ENCODE measurements around the gene TMOD3. TPM values are rescaled to one million over a fixed set of nuclear protein-coding genes. Genes with fewer than 3 reads are reported as not detected.

The TMOD3 gene
- total and polyA plus RNA-seq, 2 of the 8 experiments (the other 6 are each of a cell fraction or from before 2014, with no cell fraction given), result 3.9 to 29.0 TPM

DNA sequence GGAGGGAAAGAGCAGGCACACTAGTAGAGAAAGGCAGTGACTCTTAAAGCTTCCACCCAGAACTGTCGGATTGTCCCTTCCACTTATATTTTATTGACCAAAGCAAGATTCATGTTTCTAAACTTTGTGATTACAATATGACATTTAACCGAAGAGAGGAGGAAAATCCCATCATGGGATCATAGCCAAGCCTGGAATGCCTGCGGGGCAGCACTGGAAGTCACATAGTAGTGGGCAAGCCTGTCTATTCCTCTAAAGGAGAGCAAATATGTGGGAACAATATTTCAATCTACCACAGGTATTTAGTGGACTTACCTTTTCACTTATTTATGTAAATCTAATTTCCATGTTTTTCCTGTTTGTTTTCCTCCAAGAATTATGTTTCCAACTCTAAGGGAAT is 3.8 kb upstream of the TMOD3 start:
- H3K27me3 ChIP-seq (replicated peaks in 1 of 4; ENCODE audit: control insufficient read depth in 3 of 4, extremely low read depth in 1 of 4, insufficient read depth in 3 of 4, low read length in 3 of 4), result no peaks in the 10 kb centered on the region
- no peak overlapping the region for H3K4me2 ChIP-seq (ENCODE audit: insufficient read depth in 1 of 2, low read depth in 2 of 2, low read length in 2 of 2)
- no peak overlapping the region for H2BK15ac ChIP-seq (ENCODE audit: low read length)
- no peak overlapping the region for H2AFZ ChIP-seq (ENCODE audit: low read length)
- H3K27ac ChIP-seq (ENCODE audit: low read depth, low read length), result no peak overlapping the region
- H3K23me2 ChIP-seq (ENCODE audit: low read depth, low read length), result no peaks in the 10 kb centered on the region
- no peaks in the 10 kb centered on the region for H3K79me1 ChIP-seq (ENCODE audit: low read depth, low read length)
- no peak overlapping the region for H2BK5ac ChIP-seq (ENCODE audit: low read depth, low read length)
- peaks cover 0 to 3% of the 10 kb centered on the region in 2 experiments; a peak in 2 of 4 replicates for H3K79me2 ChIP-seq (ENCODE audit: control insufficient read depth in 1 of 2, insufficient read depth in 2 of 2, low read length in 2 of 2)
- no peak overlapping the region for H3K18ac ChIP-seq (ENCODE audit: extremely low read depth, low read length)
- no peak overlapping the region for H3K56ac ChIP-seq (replicated peaks; ENCODE audit: insufficient read length, low read depth, low read length)
- CTCF ChIA-PET (ENCODE audit: partially characterized antibody), result interaction anchor here (0.9 to 2.3 kb wide), 3 partner anchors 12 to 49 kb away, joined by 4 to 6 read pairs (median 4); no protein-coding TSS in a partner anchor
- no peak overlapping the region for H3K4ac ChIP-seq (replicated peaks; ENCODE audit: insufficient read length, low read depth, low read length)
- H3K9me3 ChIP-seq (ENCODE audit: insufficient read depth in 2 of 2, low read depth in 1 of 2, low read length in 1 of 2), result peaks cover 0 to 8% of the 10 kb centered on the region in 2 experiments; a peak in 2 of 4 replicates
- 85% methylated on average over 3 of the region's 3 CpGs; no CpG with 5 or more reads in 1 of the 2 experiments for WGBS, 2 experiments (ENCODE audit: extremely low coverage in 1 of 2, insufficient coverage in 1 of 2, insufficient read length in 1 of 2, insufficient replicate concordance in 2 of 2, low coverage in 1 of 2, low lambda C conversion rate in 2 of 2, missing lambda C conversion rate in 1 of 2)
- H3K14ac ChIP-seq (ENCODE audit: insufficient read length), result no peak overlapping the region
- H4K20me1 ChIP-seq (replicated peaks in 1 of 2; ENCODE audit: control insufficient read depth in 1 of 2, insufficient read depth in 2 of 2, low read length in 2 of 2), result peaks cover 0 to 2% of the 10 kb centered on the region in 2 experiments
- no peak overlapping the region for H3K9ac ChIP-seq (replicated peaks in 1 of 4; ENCODE audit: extremely low read depth in 1 of 4, low read depth in 3 of 4, low read length in 3 of 4)
- DNase-seq (ENCODE audit: low read depth in 1 of 2, low spot score in 2 of 2) (no peak), FAIRE-seq (no peak)
- no peak overlapping the region for H3K23ac ChIP-seq (ENCODE audit: insufficient read length)
- H4K5ac ChIP-seq (ENCODE audit: insufficient read length, low read depth, low read length), result no peak overlapping the region
- H2BK20ac ChIP-seq (ENCODE audit: low read length), result no peak overlapping the region
- no peak for TF ChIP-seq MAFK (IDR thresholded peaks at IDR 0.05; ENCODE audit: low read depth, low read length)
- TF ChIP-seq RNF2 (IDR thresholded peaks at IDR 0.05; ENCODE audit: borderline replicate concordance, low read depth, low read length, missing control alignments, poor library complexity, severe bottlenecking), result no peak
- TF ChIP-seq SP1 (IDR thresholded peaks at IDR 0.05; ENCODE audit: low read depth, low read length), result no peak
- TF ChIP-seq YY1 (IDR thresholded peaks at IDR 0.05; ENCODE audit: low read depth, low read length), result no peak
- TF ChIP-seq HDAC2 (IDR thresholded peaks at IDR 0.05; ENCODE audit: borderline replicate concordance in 1 of 2, low read depth in 2 of 2, low read length in 2 of 2), result no peak
- TF ChIP-seq PHF8 (conservative IDR thresholded peaks at IDR 0.05; ENCODE audit: low read depth, low read length), result no peak
- TF ChIP-seq CTBP2 (IDR thresholded peaks at IDR 0.05; ENCODE audit: borderline replicate concordance, insufficient read depth, insufficient read length, low read length), result no peak
- no peak for TF ChIP-seq SUZ12 (IDR thresholded peaks at IDR 0.05; ENCODE audit: low read length)
- no peak overlapping the region for H4K91ac ChIP-seq (replicated peaks; ENCODE audit: insufficient read length, low read length)
- H4K8ac ChIP-seq (ENCODE audit: extremely low read depth, insufficient read depth, low read length), result no peak overlapping the region
- H2BK120ac ChIP-seq (replicated peaks; ENCODE audit: low read depth, low read length), result no peak overlapping the region
- H2BK12ac ChIP-seq (ENCODE audit: low read depth, low read length), result no peak overlapping the region
- no peak overlapping the region for H2AK5ac ChIP-seq (ENCODE audit: low read depth, low read length)
- H3K4me3 ChIP-seq (ENCODE audit: extremely low read depth in 1 of 4, insufficient read depth in 2 of 4, low read depth in 3 of 4, low read length in 4 of 4), result no peak overlapping the region
- H3K36me3 ChIP-seq (ENCODE audit: control insufficient read depth in 2 of 4, insufficient read depth in 4 of 4, low read length in 3 of 4), result no peaks in the 10 kb centered on the region
- POLR2A ChIA-PET (ENCODE audit: partially characterized antibody), result no interaction called here
- no peaks in the 10 kb centered on the region for H3K4me1 ChIP-seq (replicated peaks in 1 of 4; ENCODE audit: control insufficient read depth in 3 of 4, insufficient read depth in 4 of 4, low read length in 3 of 4)
